Measurements from ENCODE around the gene UNC13B. TPM values are rescaled to one million over a fixed set of nuclear protein-coding genes. Genes with fewer than 3 reads are reported as not detected.
"Not testable (repeated sequence)": the region's sequence is repeated elsewhere in the genome, so short reads cannot be mapped to it uniquely, and the experiment has no call there.

Gene UNC13B
- total RNA-seq, 1 donor from 2014 or later: 20.4 TPM

DNA sequence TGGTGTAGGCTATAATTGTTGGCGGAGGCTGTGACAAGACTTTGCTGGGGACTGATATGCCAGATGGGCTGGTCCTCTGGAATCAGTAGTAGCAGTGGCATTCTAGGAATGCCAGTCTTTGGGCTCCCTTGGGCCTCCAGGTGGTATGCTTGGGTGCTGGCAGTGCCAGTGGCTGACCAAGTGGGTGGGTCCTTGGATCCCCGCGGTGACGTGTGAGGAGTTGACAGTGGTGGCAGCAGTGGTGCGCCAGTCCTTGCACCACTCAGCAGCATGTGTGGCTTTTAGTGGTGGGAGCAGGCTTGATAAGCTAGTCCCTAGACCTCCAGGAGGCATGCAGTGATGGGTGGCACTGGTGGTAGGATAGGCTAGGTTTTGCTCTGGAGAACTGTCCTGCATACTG lies 63.9 kb downstream of the UNC13B start:
- DNase-seq (ENCODE audit: low read depth in 2 of 2): no peak

DNA sequence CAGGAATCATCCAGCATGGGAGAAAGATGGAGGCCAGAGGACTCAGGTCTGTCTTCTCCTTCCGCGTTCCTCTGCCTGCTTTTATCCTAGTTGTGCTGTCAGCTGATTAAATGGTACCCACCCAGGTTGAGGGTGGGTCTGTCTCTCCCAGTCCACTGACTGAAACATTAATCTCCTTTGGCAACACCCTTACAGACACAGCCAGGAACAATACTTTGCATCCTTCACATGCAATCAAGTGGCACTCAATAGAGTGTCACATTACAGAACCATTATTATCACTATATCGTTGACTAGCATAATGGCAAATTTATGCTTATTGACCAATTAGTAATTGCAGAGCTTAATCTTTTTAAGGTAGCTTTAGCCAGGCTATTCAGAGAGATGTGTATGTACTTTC lies 64.8 kb downstream of the UNC13B start:
- DNase-seq (ENCODE audit: low read depth in 2 of 2): no peak

DNA sequence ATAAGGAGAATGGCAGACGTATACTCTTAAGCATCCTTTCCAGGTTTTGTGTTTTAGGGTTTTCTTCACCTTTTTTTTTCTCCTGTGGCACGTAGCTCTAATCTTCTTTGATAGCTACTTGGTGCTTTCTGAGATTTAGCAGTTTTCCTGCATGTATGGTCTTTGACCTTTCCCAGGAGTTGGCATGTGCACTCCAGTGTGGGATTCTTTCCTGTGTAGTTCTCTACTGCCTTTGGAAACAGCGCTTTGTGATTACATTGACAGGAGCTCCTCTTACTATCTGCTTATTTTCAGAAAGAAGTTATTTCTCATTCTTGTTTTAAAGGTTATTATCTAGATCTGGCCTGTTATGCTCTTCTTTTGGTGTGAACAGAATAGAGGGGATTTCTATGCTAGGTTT lies 65.5 kb downstream of the UNC13B start:
- DNase-seq (ENCODE audit: low read depth in 2 of 2): peak in 1 of 2 donors; percentile 3

DNA sequence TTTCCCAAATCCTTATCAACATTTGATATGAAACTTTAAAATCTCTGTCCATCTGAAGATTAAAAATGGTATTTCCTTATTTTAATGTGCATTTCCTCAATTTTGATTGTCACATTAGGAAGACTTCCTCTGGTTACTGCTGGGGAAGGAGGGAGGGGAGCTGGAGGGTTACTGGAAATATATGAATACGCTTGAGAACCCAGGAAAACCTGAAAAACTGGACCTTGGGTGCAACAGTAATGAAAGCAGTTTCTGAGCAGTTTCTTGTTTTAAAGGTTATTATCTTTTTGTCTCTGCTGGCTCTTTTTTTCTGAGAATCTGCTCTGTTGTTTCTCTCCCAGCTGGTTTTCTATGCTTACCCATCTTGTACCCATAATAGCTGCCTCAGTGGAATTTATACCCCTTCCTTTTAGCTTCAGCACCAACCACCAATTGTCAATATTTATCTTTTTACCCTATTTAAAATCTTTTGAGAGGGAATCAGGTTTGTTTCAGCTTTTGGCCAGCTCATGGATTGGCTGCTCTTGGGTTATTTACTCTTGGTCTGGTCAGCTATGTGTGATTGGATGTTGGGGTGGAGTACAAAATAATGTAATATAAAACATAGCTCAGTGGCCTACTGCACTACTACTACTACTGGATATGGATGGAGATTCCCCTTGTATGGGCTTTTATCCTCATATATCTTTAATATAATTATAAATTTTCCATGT lies 67.4 kb downstream of the UNC13B start:
- DNase-seq (ENCODE audit: low read depth in 2 of 2): no peak

DNA sequence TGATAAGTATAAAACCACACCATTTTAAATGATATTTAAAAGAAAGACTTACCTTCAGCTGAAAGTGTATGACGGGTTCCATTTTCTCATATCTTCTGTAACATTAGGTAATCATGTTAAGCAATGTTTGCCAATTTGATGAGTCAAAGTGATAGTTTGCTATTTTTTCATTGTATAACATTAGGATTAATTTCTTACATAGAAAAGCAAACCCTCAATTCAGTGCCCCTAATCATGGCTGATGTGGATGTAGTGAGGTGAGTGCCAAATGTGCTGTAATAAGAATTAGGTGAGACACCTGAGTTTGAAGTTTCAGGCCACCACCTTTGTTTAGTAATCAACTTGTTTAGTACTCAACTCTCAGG lies 68.0 kb downstream of the UNC13B start:
- no peak for DNase-seq (ENCODE audit: low read depth in 2 of 2)

GRCh38 chr9:35232867-35233544 lies 71.2 kb downstream of the UNC13B start:
- peak; percentile 29 to 43 for DNase-seq (ENCODE audit: low read depth in 2 of 2)

GRCh38 chr9:35236692-35237091 lies 74.9 kb downstream of the UNC13B start:
- DNase-seq (ENCODE audit: low read depth in 2 of 2): no peak

GRCh38 chr9:35237311-35237710 lies 75.5 kb downstream of the UNC13B start:
- DNase-seq (ENCODE audit: low read depth in 2 of 2): no peak

- not testable (repeated sequence) for DNase-seq (ENCODE audit: low read depth in 2 of 2)
Measured at GRCh38 chr9:35245945-35246344, 84.1 kb downstream of the UNC13B start.

DNA sequence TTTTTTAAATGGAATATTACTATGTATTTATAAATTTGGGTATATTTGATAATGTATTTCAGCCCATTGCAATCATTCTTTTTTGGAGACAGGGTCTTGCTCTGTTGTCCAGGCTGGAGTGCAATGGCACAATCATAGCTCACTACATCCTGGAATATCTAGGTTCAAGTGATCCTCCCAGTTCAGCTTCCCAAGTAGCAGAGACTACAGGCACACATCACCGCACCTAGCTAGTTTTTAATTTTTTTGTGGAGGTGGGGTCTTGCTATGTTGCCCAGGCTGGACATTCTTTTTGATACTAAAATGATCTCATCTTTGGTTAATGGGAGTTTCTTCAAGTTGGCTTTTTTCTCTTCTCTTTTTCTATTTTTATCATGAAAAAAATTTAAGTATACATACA lies 91.3 kb downstream of the UNC13B start:
- no peak for DNase-seq (ENCODE audit: low read depth in 2 of 2)

DNA sequence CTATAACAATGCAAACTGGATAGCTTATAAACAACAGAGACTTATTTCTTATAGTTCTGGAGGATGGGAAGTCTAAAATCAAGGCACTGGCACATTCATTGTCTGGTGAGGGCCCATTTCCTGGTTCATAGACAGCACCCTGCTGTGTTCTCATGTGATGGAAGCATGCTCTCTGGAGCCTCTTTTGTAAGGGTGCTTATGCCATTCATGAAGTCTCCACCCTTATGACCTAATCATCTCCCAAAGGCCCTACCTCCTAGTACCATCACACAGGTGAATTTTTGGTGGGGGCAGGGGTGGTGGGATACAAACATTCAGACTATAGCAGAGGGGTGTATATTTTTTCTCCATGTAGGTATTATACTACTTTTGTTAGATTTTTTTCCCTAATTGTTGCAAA lies 92.4 kb downstream of the UNC13B start:
- DNase-seq (ENCODE audit: low read depth in 2 of 2): no peak

- no peak for DNase-seq (ENCODE audit: low read depth in 2 of 2)
Measured at GRCh38 chr9:35254984-35255857, 93.4 kb downstream of the UNC13B start.

DNA sequence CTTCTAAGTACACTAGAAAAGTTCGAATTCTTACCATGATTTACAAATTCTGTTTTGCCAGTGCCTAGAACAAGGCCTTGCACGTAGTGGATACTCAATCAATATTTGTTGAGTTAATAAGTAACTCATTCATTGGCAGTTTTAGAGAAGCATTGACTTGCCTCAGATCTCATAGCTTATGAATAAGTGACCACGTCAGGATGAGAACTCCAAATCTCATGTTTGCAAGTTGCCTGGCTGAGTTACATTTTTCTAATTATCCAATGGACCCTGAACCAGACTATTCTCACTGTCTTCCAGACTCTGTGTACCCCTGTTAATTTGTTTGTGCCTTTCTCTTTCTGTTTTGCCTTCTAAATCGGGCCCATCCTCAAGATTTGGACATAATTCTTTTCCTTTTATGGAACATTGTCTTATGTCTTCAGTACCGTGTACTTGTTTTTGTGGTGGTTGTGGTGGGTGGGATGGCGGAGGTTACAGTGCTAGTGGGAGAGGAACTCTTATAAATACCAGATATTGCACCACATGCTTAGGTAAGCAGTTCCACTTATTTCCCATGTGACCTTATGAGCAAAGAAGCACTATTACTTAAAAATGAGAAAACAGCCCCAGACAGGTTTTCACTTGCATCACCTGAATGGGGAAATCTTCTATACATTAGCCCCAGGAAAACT lies 96.3 kb downstream of the UNC13B start:
- DNase-seq (ENCODE audit: low read depth in 2 of 2): no peak

GRCh38 chr9:35258660-35259474 lies 97.1 kb downstream of the UNC13B start:
- DNase-seq (ENCODE audit: low read depth in 2 of 2): peak; percentile 67 to 80

- DNase-seq (ENCODE audit: low read depth in 2 of 2): no peak
Measured at GRCh38 chr9:35260186-35260585, 98.4 kb downstream of the UNC13B start.

GRCh38 chr9:35262064-35262463 lies 100.3 kb downstream of the UNC13B start:
- no peak for DNase-seq (ENCODE audit: low read depth in 2 of 2)

- DNase-seq (ENCODE audit: low read depth in 2 of 2): peak in 1 of 2 donors; percentile 2
Measured at GRCh38 chr9:35267710-35268109, 105.9 kb downstream of the UNC13B start.

- peak in 1 of 2 donors; percentile 32 for DNase-seq (ENCODE audit: low read depth in 2 of 2)
Measured at GRCh38 chr9:35269919-35270318, 108.1 kb downstream of the UNC13B start.

- no peak for DNase-seq (ENCODE audit: low read depth in 2 of 2)
Measured at GRCh38 chr9:35271637-35272036, 109.8 kb downstream of the UNC13B start.

DNA sequence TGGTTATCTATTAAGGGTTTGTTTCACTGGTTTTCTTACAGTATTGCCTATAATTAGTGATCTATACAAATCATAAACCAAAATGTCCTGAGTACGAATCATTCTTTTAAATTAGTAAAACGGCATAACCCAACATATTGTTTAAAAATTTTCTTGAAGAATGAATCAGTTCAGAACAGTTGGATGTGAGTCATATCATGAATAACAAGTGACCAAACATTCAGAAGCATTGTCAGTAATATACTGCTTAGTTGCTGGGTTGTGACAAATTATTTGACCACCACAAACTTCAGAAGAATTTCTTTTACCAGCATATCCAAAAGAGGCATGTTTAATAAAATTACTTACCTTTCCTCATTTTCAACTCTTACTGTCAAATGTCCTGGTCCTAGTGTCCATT lies 111.2 kb downstream of the UNC13B start:
- peak; percentile 10 to 81 for DNase-seq (ENCODE audit: low read depth in 2 of 2)

DNA sequence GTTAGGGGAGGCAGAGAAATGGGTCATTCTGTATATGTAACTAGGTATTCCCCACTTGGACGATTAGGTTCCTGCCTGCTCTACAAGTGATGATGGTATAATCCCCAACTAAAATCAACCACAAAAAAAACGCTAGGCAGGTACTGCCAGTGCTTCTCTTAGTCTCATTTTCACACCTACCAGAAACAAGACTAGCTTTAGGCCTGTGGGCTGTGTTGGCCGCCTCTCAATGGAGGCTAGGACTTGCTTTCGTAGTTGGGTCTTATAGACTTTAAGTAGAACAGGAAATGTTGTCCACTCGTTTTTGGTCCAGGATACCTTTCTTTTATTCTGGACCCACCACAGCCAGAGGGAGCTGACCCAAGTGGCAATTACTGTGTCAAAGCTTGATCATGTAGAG lies 111.8 kb downstream of the UNC13B start:
- DNase-seq (ENCODE audit: low read depth in 2 of 2): no peak
